SK-N-MC (cell line): ENCODE data around the gene KAT6B.

Experiments
- DNase-seq: peaks from one replicate; pipeline ENCODE4 v3.0.0-alpha.2; 2011; ENCODE audit warnings: low read depth, low spot score
- H3K27ac ChIP-seq: fragments of 200-600 bp; sonication (generic); 2 replicates; pipeline ENCODE4 v1.5.1; 2016; ENCODE audit warnings: mixed run types
- H3K36me3 ChIP-seq: fragments of 200-600 bp; sonication (generic); 2 replicates; pipeline ENCODE4 v1.6.1; 2017; ENCODE audit warnings: antibody characterized with exemption, low read length, mixed read lengths; ENCODE audit not compliant: insufficient read depth
- H3K4me3 ChIP-seq: fragments of 200-600 bp; sonication (generic); 2 replicates; pipeline ENCODE4 v1.5.1; 2016
- H3K9ac ChIP-seq: fragments of 200-600 bp; sonication (generic); 2 replicates; pipeline ENCODE4 v1.8.0; 2017; ENCODE audit warnings: mixed run types, mixed read lengths; ENCODE audit not compliant: insufficient read length
- H3K9me3 ChIP-seq: fragments of 200-600 bp; sonication (generic); 2 replicates; pipeline ENCODE4 v1.6.1; 2017; ENCODE audit warnings: low read depth, mild to moderate bottlenecking, antibody characterized with exemption, low read length, moderate library complexity, mixed read lengths
- EZH2 ChIP-seq: fragments of 200-600 bp; sonication (generic); IDR thresholded peaks from one replicate; pipeline ENCODE4 v1.6.1; 2017; ENCODE audit warnings: antibody characterized with exemption
- FOXP2 ChIP-seq: optimal IDR thresholded peaks from 2 replicates; pipeline ENCODE3; 2011; ENCODE audit warnings: mild to moderate bottlenecking, moderate library complexity; ENCODE audit not compliant: insufficient read depth; ENCODE audit errors: extremely low read length, control extremely low read depth
- POLR2AphosphoS5 ChIP-seq: IDR thresholded peaks from 2 replicates; pipeline ENCODE4 v1.6.1; 2012; ENCODE audit warnings: mild to moderate bottlenecking, low read depth, low read length, borderline replicate concordance

KAT6B gene

GRCh38 chr10:74896788-74897527 is 70.6 kb downstream of the KAT6B start:
- H3K9me3 ChIP-seq, result no peaks in the 10 kb centered on the region
- H3K36me3 ChIP-seq, result no peaks in the 10 kb centered on the region
- no peak overlapping the region for H3K9ac ChIP-seq
- H3K4me3 ChIP-seq, result no peak overlapping the region
- TF ChIP-seq EZH2 (no peak), FOXP2 (no peak), POLR2AphosphoS5 (no peak)
- no peak overlapping the region for H3K27ac ChIP-seq
- DNase-seq, result no peak

GRCh38 chr10:74898201-74898976 is 72.0 kb downstream of the KAT6B start:
- no peaks in the 10 kb centered on the region for H3K9me3 ChIP-seq
- no peak for TF ChIP-seq POLR2AphosphoS5
- H3K4me3 ChIP-seq, result no peak overlapping the region
- no peak overlapping the region for H3K27ac ChIP-seq
- H3K36me3 ChIP-seq, result no peaks in the 10 kb centered on the region
- no peak for DNase-seq
- H3K9ac ChIP-seq, result no peak overlapping the region

- Histone ChIP-seq H3K4me3 (no peak overlapping the region), H3K36me3 (no peaks in the 10 kb centered on the region), H3K9ac (no peak overlapping the region), H3K27ac (no peak overlapping the region), H3K9me3 (no peaks in the 10 kb centered on the region)
- TF ChIP-seq FOXP2 (no peak), POLR2AphosphoS5 (no peak), EZH2 (no peak)
- no peak for DNase-seq
Measured at GRCh38 chr10:74900297-74900696, 73.9 kb downstream of the KAT6B start.

- Histone ChIP-seq H3K36me3 (no peaks in the 10 kb centered on the region), H3K27ac (no peak overlapping the region), H3K9ac (no peak overlapping the region), H3K4me3 (no peak overlapping the region), H3K9me3 (no peaks in the 10 kb centered on the region)
- DNase-seq, result no peak
- no peak for TF ChIP-seq EZH2
- TF ChIP-seq POLR2AphosphoS5, result no peak
- TF ChIP-seq FOXP2, result no peak
Measured at GRCh38 chr10:74901301-74901700, 74.9 kb downstream of the KAT6B start.

GRCh38 chr10:74901867-74902450 is 75.6 kb downstream of the KAT6B start:
- Histone ChIP-seq H3K9ac (no peak overlapping the region), H3K9me3 (no peaks in the 10 kb centered on the region), H3K4me3 (no peak overlapping the region), H3K36me3 (no peaks in the 10 kb centered on the region), H3K27ac (no peak overlapping the region)
- TF ChIP-seq POLR2AphosphoS5 (no peak), EZH2 (no peak), FOXP2 (no peak)
- DNase-seq, result no peak

DNA sequence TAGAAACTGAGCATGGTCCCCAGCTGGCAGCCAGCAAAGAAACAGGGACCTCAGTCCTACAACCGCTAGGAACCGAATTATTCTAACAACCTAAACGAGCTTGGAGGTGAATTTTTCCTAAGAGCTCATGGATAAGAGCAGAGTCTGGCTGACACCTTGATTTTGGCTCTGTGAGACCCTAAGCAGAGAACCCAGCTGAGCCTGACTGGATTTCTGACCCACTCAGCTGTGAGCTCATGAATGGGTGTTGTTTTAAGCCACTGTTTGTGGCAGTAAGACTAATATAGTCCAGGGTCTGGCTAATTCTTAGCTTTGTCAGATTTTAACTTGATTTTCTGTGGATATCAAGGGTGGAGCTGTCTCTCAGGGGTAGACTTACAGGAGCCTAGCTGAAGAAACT is 77.1 kb downstream of the KAT6B start:
- Histone ChIP-seq H3K36me3 (no peaks in the 10 kb centered on the region), H3K9me3 (no peaks in the 10 kb centered on the region), H3K4me3 (no peak overlapping the region), H3K9ac (no peak overlapping the region), H3K27ac (no peak overlapping the region)
- no peak for DNase-seq
- no peak for TF ChIP-seq EZH2
- no peak for TF ChIP-seq FOXP2
- TF ChIP-seq POLR2AphosphoS5, result no peak

DNA sequence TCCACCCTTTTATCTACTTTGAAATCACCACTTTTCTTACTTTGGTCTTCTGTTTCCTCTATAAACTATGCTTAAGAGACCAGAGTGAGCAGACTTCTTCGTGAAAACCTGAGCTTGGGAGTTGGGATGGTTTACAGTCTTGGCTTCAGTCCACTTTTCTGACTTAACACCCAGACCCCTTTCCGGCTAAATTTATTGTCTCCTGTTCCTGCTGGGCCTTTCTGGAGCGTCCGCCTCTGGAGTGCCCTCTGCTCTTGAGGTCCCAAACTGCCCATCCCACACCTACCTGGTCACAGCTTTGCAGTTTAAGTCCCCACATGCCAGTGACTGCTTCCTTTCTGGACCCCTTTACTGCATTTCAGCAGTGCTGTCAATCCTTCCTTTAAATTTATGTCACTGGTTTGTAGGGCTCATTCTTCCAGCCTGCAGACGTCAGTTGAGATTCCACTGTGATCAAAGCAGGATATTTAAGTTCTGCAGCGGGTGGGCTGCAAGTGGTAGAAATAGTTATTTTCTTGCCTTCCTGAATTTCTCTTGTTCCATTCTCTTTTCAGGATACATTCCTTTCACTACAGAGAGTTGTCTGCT is 80.3 kb downstream of the KAT6B start:
- H3K36me3 ChIP-seq, result no peaks in the 10 kb centered on the region
- TF ChIP-seq POLR2AphosphoS5 (no peak), FOXP2 (no peak), EZH2 (no peak)
- H3K27ac ChIP-seq, result no peak overlapping the region
- no peak overlapping the region for H3K4me3 ChIP-seq
- DNase-seq, result no peak
- H3K9ac ChIP-seq, result no peak overlapping the region
- no peaks in the 10 kb centered on the region for H3K9me3 ChIP-seq

DNA sequence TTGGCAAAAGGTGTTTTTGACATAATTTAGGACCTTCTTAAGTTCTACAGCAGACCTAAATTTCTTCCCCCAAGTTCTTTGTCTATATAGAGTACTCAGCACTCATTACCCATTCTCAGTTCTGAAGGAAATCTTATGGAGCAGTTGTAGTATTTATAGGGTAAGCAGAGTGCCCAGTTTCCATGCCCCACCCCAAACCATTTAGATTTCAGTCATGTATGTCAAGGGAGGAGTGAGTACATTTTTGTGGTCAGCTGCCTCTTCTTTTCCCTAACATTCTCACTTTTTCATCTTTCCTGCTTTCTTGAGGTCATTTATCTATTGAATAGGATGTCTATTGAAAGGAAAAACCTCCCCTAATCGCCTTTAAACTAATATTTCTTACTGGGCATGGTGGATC is 83.3 kb downstream of the KAT6B start:
- H3K9me3 ChIP-seq, result no peaks in the 10 kb centered on the region
- no peak for DNase-seq
- no peaks in the 10 kb centered on the region for H3K36me3 ChIP-seq
- H3K9ac ChIP-seq, result no peak overlapping the region
- H3K27ac ChIP-seq, result no peak overlapping the region
- no peak overlapping the region for H3K4me3 ChIP-seq
- no peak for TF ChIP-seq EZH2
